Panc1 (cell line): ENCODE measurements around the gene CSNK1G2. TPM values are rescaled to one million over a fixed set of nuclear protein-coding genes. Genes with fewer than 3 reads are reported as not detected.

ENCODE experiments used
- ATAC-seq: fragments of 200-7000 bp; cut with Tn5 transposase; 2 replicates; pipeline ENCODE4 v1.9.1; 2020; ENCODE audit warnings: mild to moderate bottlenecking, moderate library complexity
- BruUV-seq: library from RNA; stranded (reverse); fragments of 400-500 nt; replicated peaks from 2 replicates; lab custom pipeline; 2021; lab: Mats Ljungman, UMichigan
- CTCF ChIA-PET: fragments of 300-600 bp; sonication (Branson Sonifier 250); formaldehyde crosslinking; loops from one replicate; lab custom pipeline; 2022; ENCODE audit warnings: antibody characterized with exemption; lab: Charles Lee
- POLR2A ChIA-PET: fragments of 300-600 bp; sonication (Branson Sonifier 250); formaldehyde crosslinking; loops from one replicate; lab custom pipeline; 2022; ENCODE audit warnings: antibody characterized with exemption; lab: Charles Lee
- DNase-seq: peaks from one replicate; pipeline ENCODE4 v3.0.0-alpha.2; 2010; ENCODE audit warnings: low read depth, low spot score
- H3K27ac ChIP-seq: 2 replicates; pipeline ENCODE4 v1.5.1; 2011; ENCODE audit warnings: mild to moderate bottlenecking, low read length, inconsistent platforms
- H3K27me3 ChIP-seq: fragments of 200-500 bp; sonication (Bioruptor generic); 2 replicates; pipeline ENCODE4 v1.6.0; 2014; ENCODE audit warnings: low read length, inconsistent platforms; ENCODE audit not compliant: control insufficient read depth, insufficient read depth
- H3K36me3 ChIP-seq: fragments of 200-500 bp; sonication (Bioruptor generic); 2 replicates; pipeline ENCODE4 v1.5.1; 2014; ENCODE audit warnings: inconsistent platforms, mild to moderate bottlenecking, low read length, moderate library complexity; ENCODE audit not compliant: control insufficient read depth, insufficient read depth
- H3K4me1 ChIP-seq: 2 replicates; pipeline ENCODE4 v1.5.1; 2011; ENCODE audit warnings: inconsistent platforms, mild to moderate bottlenecking, low read length, moderate library complexity; ENCODE audit not compliant: control insufficient read depth, insufficient read depth
- H3K4me3 ChIP-seq, 2 experiments: 2 replicates each; pipeline ENCODE4 v1.5.1; 2011 to 2012; ENCODE audit warnings: low read depth in 2 of 2, low read length in 2 of 2, mild to moderate bottlenecking in 2 of 2, inconsistent platforms in 1 of 2, moderate library complexity in 1 of 2
- H3K9me3 ChIP-seq: fragments of 200-500 bp; sonication (Bioruptor generic); 2 replicates; pipeline ENCODE4 v1.5.1; 2014; ENCODE audit warnings: low read depth, mild to moderate bottlenecking, inconsistent platforms, low read length, moderate library complexity; ENCODE audit not compliant: control insufficient read depth, insufficient read depth
- POLR2AphosphoS5 ChIP-seq: IDR thresholded peaks from 2 replicates; pipeline ENCODE4 v1.6.1; 2012; ENCODE audit warnings: mild to moderate bottlenecking, low read depth, low read length, moderate library complexity
- SIN3A ChIP-seq: IDR thresholded peaks from 2 replicates; pipeline ENCODE4 v1.6.1; 2012; ENCODE audit warnings: low read depth, mild to moderate bottlenecking, low read length, moderate library complexity, borderline replicate concordance; ENCODE audit not compliant: insufficient read depth
- TCF7L2 ChIP-seq: IDR thresholded peaks from 2 replicates; pipeline ENCODE4 v1.6.1; 2011; ENCODE audit warnings: mild to moderate bottlenecking, low read depth, low read length, inconsistent platforms
- in situ Hi-C: cut with HindIII; loops from 2 replicates; pipeline ENCODE4 v1.10.0; 2016; ENCODE audit warnings: low sequenced_read_pairs, low pct_unique_long_range_greater_than_20kb
- intact Hi-C: fragments of 100-400 bp; cut with micrococcal nuclease; formaldehyde crosslinking; loops from one replicate; pipeline ENCODE4 v1.10.0; 2022; ENCODE audit not compliant: unreplicated experiment
- total RNA-seq: library from RNA; stranded (reverse); gene quantifications from one replicate; pipeline ENCODE4 v1.2.1, GENCODE V29; 2021; ENCODE audit not compliant: unreplicated experiment
- TF ChIP-seq, protein P1 (sequence below): fragments of 450-650 bp; IDR thresholded peaks from 2 replicates; pipeline ENCODE4 v1.5.1; 2017; ENCODE audit warnings: mild to moderate bottlenecking
- TF ChIP-seq, protein P2 (sequence below), 2 experiments: IDR thresholded peaks; 2 replicates each; pipeline ENCODE4 v1.6.1; 2011 to 2012; ENCODE audit warnings: low read depth in 2 of 2, control low read depth in 1 of 2, low read length in 1 of 2, mild to moderate bottlenecking in 1 of 2, moderate library complexity in 1 of 2; ENCODE audit not compliant: insufficient read depth in 1 of 2

Gene CSNK1G2
- total RNA-seq, 1 experiment from 2014 or later = 65.8 TPM

DNA sequence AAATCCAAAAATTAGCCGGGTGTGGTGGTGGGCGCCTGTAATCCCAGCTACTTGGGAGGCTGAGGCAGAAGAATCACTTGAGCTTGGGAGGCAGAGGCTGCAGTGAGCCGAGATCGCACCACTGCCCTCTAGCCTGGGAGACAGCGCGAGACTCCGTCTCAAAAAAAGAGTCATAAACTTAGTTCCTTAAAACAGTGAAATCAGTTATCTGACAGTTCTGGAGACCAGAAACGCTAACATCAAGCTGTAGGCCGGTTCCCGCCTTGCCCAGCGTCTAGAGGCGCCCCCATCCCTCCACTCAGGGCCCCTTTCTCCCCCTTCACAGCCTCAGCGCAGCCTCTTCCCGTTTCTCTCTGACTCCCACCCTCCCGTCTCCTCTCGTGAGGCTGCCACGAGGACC is 23.8 kb upstream of the CSNK1G2 start:
- no peak overlapping the region for H3K27ac ChIP-seq
- intact Hi-C loops (no loop called here), in situ Hi-C loops (no loop called here)
- ChIA-PET POLR2A (no interaction called here), CTCF (no interaction called here)
- no peak for ATAC-seq
- no peaks in the 10 kb centered on the region for H3K27me3 ChIP-seq
- no peak for DNase-seq
- no peaks in the 10 kb centered on the region; the same call in 1 of the 2 replicates for H3K36me3 ChIP-seq
- no peaks in the 10 kb centered on the region for H3K4me1 ChIP-seq
- BruUV-seq = no TSS peak
- no peak overlapping the region for H3K4me3 ChIP-seq
- TF ChIP-seq, protein P1, sequence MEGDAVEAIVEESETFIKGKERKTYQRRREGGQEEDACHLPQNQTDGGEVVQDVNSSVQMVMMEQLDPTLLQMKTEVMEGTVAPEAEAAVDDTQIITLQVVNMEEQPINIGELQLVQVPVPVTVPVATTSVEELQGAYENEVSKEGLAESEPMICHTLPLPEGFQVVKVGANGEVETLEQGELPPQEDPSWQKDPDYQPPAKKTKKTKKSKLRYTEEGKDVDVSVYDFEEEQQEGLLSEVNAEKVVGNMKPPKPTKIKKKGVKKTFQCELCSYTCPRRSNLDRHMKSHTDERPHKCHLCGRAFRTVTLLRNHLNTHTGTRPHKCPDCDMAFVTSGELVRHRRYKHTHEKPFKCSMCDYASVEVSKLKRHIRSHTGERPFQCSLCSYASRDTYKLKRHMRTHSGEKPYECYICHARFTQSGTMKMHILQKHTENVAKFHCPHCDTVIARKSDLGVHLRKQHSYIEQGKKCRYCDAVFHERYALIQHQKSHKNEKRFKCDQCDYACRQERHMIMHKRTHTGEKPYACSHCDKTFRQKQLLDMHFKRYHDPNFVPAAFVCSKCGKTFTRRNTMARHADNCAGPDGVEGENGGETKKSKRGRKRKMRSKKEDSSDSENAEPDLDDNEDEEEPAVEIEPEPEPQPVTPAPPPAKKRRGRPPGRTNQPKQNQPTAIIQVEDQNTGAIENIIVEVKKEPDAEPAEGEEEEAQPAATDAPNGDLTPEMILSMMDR = no peak
- TF ChIP-seq POLR2AphosphoS5 (no peak), TCF7L2 (no peak), SIN3A (no peak)
- no peaks in the 10 kb centered on the region for H3K9me3 ChIP-seq

DNA sequence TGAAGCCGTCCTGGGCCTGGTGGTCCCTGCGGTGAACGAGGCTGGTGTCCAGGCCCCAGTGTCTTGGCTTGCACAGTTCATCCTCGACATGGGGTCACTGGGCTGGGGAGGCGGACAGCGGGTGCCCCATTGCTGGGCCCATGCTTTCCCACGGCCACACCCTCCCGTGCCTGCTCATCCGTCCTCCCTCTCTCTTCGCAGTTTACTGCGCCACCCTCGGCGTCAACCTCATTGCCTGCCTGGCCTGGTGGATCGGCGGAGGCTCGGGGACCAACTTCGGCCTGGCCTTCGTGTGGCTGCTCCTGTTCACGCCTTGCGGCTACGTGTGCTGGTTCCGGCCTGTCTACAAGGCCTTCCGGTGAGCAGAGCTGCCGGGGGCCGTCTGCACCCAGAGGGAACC is 23.0 kb upstream of the CSNK1G2 start:
- no peaks in the 10 kb centered on the region; the same call in 1 of the 2 replicates for H3K36me3 ChIP-seq
- in situ Hi-C loops = no loop called here
- no peak overlapping the region for H3K4me3 ChIP-seq
- TF ChIP-seq TCF7L2 (no peak), SIN3A (no peak), POLR2AphosphoS5 (no peak)
- TF ChIP-seq, protein P2, sequence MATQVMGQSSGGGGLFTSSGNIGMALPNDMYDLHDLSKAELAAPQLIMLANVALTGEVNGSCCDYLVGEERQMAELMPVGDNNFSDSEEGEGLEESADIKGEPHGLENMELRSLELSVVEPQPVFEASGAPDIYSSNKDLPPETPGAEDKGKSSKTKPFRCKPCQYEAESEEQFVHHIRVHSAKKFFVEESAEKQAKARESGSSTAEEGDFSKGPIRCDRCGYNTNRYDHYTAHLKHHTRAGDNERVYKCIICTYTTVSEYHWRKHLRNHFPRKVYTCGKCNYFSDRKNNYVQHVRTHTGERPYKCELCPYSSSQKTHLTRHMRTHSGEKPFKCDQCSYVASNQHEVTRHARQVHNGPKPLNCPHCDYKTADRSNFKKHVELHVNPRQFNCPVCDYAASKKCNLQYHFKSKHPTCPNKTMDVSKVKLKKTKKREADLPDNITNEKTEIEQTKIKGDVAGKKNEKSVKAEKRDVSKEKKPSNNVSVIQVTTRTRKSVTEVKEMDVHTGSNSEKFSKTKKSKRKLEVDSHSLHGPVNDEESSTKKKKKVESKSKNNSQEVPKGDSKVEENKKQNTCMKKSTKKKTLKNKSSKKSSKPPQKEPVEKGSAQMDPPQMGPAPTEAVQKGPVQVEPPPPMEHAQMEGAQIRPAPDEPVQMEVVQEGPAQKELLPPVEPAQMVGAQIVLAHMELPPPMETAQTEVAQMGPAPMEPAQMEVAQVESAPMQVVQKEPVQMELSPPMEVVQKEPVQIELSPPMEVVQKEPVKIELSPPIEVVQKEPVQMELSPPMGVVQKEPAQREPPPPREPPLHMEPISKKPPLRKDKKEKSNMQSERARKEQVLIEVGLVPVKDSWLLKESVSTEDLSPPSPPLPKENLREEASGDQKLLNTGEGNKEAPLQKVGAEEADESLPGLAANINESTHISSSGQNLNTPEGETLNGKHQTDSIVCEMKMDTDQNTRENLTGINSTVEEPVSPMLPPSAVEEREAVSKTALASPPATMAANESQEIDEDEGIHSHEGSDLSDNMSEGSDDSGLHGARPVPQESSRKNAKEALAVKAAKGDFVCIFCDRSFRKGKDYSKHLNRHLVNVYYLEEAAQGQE (IDR thresholded peaks at IDR 0.05; ENCODE audit: insufficient read depth in 1 of 2, low read depth in 2 of 2, low read length in 1 of 2) = no peak
- TF ChIP-seq, protein P1 = no peak
- POLR2A ChIA-PET = no interaction called here
- DNase-seq (no peak), ATAC-seq (no peak)
- H3K4me1 ChIP-seq = no peaks in the 10 kb centered on the region
- intact Hi-C loops = no loop called here
- CTCF ChIA-PET = no interaction called here
- BruUV-seq = no TSS peak
- H3K27ac ChIP-seq = no peak overlapping the region
- no peaks in the 10 kb centered on the region for H3K9me3 ChIP-seq
- H3K27me3 ChIP-seq = no peaks in the 10 kb centered on the region
